Astrocyte (in vitro differentiated cells and primary cell): Measurements from ENCODE around the gene ZNF554.

Experiments
- EZH2 ChIP-seq: IDR thresholded peaks from 2 replicates; pipeline ENCODE4 v1.6.1; 2012; ENCODE audit warnings: mild to moderate bottlenecking, low read length, inconsistent platforms; ENCODE audit not compliant: insufficient read depth
- TF ChIP-seq, protein P1 (sequence below): IDR thresholded peaks from 2 replicates; pipeline ENCODE4 v1.5.1; 2011; ENCODE audit warnings: low read depth, mild to moderate bottlenecking, inconsistent platforms, low read length, moderate library complexity; ENCODE audit not compliant: insufficient read depth

DNA sequence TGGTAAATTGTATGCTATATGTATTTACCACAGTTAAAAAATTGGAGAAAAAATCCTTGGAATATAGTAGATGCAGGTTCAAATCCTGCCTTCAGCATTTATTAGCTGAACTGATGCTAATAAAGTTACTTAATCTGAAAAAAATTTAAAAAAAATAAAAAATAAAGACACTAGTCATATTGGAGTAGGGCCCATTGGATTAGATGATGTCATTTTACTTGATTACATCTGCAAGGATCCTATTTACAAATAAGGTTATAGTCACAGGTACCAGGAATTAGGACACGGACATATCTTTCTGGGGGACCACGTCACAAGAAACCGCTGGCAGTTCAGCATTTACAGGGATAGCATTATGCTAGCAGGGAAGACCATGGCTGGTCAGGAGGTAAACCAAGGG is 27.8 kb downstream of the ZNF554 start:
- TF ChIP-seq, protein P1, sequence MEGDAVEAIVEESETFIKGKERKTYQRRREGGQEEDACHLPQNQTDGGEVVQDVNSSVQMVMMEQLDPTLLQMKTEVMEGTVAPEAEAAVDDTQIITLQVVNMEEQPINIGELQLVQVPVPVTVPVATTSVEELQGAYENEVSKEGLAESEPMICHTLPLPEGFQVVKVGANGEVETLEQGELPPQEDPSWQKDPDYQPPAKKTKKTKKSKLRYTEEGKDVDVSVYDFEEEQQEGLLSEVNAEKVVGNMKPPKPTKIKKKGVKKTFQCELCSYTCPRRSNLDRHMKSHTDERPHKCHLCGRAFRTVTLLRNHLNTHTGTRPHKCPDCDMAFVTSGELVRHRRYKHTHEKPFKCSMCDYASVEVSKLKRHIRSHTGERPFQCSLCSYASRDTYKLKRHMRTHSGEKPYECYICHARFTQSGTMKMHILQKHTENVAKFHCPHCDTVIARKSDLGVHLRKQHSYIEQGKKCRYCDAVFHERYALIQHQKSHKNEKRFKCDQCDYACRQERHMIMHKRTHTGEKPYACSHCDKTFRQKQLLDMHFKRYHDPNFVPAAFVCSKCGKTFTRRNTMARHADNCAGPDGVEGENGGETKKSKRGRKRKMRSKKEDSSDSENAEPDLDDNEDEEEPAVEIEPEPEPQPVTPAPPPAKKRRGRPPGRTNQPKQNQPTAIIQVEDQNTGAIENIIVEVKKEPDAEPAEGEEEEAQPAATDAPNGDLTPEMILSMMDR: no peak
- TF ChIP-seq EZH2: no peak
